ENCODE measurements around the gene CDX1. TPM values are rescaled to one million over a fixed set of nuclear protein-coding genes. Genes with fewer than 3 reads are reported as not detected.

CDX1 gene
- total RNA-seq, 1 experiment from 2014 or later = 0.22 TPM

DNA sequence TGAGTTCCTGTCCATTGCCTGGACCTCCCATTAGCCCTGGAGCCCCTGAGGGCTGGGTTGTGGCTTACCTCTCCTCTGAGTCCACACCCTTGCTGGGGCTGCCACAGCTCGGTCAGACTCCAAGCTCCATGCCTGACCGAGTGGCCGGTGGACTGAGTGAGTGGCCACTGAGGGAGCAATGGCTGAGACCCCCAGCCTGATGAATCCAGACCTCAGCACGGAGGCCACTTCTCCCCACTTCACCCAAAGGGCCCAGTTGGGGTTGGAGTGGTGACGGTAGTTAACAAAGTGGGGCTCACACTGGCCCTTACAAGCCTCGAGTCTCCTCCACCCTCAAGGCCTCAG, 39.7 kb upstream of the CDX1 start:
- Histone ChIP-seq H3K18ac (ENCODE audit: insufficient read length, low read depth, low read length) (no peak overlapping the region), H2AFZ (ENCODE audit: low read length) (no peak overlapping the region), H2BK12ac (ENCODE audit: insufficient read length, low read depth, low read length) (no peak overlapping the region), H3K23ac (ENCODE audit: insufficient read length, low read depth, low read length) (no peak overlapping the region), H3T11ph (ENCODE audit: low read length) (no peak overlapping the region), H3K79me1 (ENCODE audit: insufficient read depth, low read depth, low read length, poor library complexity, severe bottlenecking) (no peaks in the 10 kb centered on the region), H2BK5ac (ENCODE audit: insufficient read length, low read length) (no peak overlapping the region), H4K91ac (ENCODE audit: insufficient read length, low read depth, low read length) (no peak overlapping the region), H2BK120ac (ENCODE audit: low read depth, low read length, poor library complexity, severe bottlenecking) (no peak overlapping the region), H3K9ac (ENCODE audit: extremely low read depth, insufficient read length, low read length) (no peak overlapping the region), H3K23me2 (ENCODE audit: insufficient read length, low read depth, low read length, poor library complexity, severe bottlenecking) (no peaks in the 10 kb centered on the region), H3K4me2 (ENCODE audit: insufficient read depth, insufficient read length, low read length) (no peak overlapping the region), H2BK15ac (ENCODE audit: low read depth, low read length) (no peak overlapping the region), H4K20me1 (ENCODE audit: control insufficient read depth, insufficient read depth, insufficient read length) (no peaks in the 10 kb centered on the region), H3K79me2 (ENCODE audit: insufficient read depth, low read length) (no peaks in the 10 kb centered on the region), H3K27me3 (ENCODE audit: insufficient read depth, low read length) (no peaks in the 10 kb centered on the region), H4K8ac (replicated peaks; ENCODE audit: insufficient read length, low read depth, low read length) (no peak overlapping the region), H2BK20ac (ENCODE audit: low read depth, low read length, poor library complexity, severe bottlenecking) (no peak overlapping the region), H3K4me1 (ENCODE audit: insufficient read depth, low read length) (no peaks in the 10 kb centered on the region), H3K56ac (ENCODE audit: insufficient read length, low read depth, low read length) (no peak overlapping the region), H2AK5ac (ENCODE audit: insufficient read length, low read length) (no peak overlapping the region), H3K27ac (ENCODE audit: insufficient read length, low read depth, low read length) (no peak overlapping the region), H3K4ac (ENCODE audit: low read depth, low read length) (no peak overlapping the region), H3K14ac (ENCODE audit: insufficient read depth, low read length) (no peak overlapping the region; the same call in 1 of the 2 replicates), H4K5ac (ENCODE audit: insufficient read length, low read depth, low read length) (no peak overlapping the region), H3K9me3 (ENCODE audit: control insufficient read depth, low read depth, low read length) (no peaks in the 10 kb centered on the region)
- WGBS (ENCODE audit: extremely low coverage, insufficient read length, low lambda C conversion rate) = no CpG with 5 or more reads among the region's 6 CpGs
- DNase-seq = no peak
- H3K9me3 Mint-ChIP-seq = no peaks in the 10 kb centered on the region
- no peak overlapping the region for H3K4me3 Mint-ChIP-seq
- TF ChIP-seq, protein P1, sequence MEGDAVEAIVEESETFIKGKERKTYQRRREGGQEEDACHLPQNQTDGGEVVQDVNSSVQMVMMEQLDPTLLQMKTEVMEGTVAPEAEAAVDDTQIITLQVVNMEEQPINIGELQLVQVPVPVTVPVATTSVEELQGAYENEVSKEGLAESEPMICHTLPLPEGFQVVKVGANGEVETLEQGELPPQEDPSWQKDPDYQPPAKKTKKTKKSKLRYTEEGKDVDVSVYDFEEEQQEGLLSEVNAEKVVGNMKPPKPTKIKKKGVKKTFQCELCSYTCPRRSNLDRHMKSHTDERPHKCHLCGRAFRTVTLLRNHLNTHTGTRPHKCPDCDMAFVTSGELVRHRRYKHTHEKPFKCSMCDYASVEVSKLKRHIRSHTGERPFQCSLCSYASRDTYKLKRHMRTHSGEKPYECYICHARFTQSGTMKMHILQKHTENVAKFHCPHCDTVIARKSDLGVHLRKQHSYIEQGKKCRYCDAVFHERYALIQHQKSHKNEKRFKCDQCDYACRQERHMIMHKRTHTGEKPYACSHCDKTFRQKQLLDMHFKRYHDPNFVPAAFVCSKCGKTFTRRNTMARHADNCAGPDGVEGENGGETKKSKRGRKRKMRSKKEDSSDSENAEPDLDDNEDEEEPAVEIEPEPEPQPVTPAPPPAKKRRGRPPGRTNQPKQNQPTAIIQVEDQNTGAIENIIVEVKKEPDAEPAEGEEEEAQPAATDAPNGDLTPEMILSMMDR (conservative IDR thresholded peaks at IDR 0.05) = no peak
- peaks cover 41% of the 10 kb centered on the region for H3K27me3 Mint-ChIP-seq (ENCODE audit: low read depth)
- H3K4me1 Mint-ChIP-seq = peaks cover 29 to 32% of the 10 kb centered on the region in 2 experiments
- no peaks in the 10 kb centered on the region; a peak in 1 of 7 replicates for H3K36me3 Mint-ChIP-seq (ENCODE audit: insufficient read depth in 1 of 3, low read depth in 3 of 3)
- no peak overlapping the region for H3K27ac Mint-ChIP-seq

All from H9 (cell line).